ENCODE results near the gene KIAA0513. TPM values are rescaled to one million over a fixed set of nuclear protein-coding genes. Genes with fewer than 3 reads are reported as not detected.

The KIAA0513 gene, protein sequence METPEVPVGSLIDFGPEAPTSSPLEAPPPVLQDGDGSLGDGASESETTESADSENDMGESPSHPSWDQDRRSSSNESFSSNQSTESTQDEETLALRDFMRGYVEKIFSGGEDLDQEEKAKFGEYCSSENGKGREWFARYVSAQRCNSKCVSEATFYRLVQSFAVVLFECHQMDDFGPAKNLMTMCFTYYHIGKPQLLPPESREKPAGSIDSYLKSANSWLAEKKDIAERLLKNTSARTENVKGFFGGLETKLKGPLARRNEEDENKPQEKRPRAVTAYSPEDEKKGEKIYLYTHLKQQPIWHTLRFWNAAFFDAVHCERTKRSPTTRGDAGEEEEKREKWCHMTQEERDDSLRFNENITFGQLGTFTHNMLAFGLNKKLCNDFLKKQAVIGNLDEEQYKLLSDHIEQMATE
- 18.4 TPM for total RNA-seq

- Histone ChIP-seq H3K4me1 (ENCODE audit: insufficient read depth, low read length) (peaks cover 67% of the 10 kb centered on the region), H3K4me3 (ENCODE audit: low read length) (peak within 1 kb of the TSS; percentile 84), H3K27me3 (ENCODE audit: insufficient read depth, low read length) (no peaks in the 10 kb centered on the region), H3K9me3 (ENCODE audit: low read depth, low read length) (no peaks in the 10 kb centered on the region)
These were observed at the start of gene KIAA0513 for GRCh38 chr16:85027349-85027957. Gene KIAA0513 (plus strand): TSS chr16:85027795. CDS start chr16:85067072, 39,277 bp downstream.

- Histone ChIP-seq H3K4me1 (ENCODE audit: insufficient read depth, low read length) (peaks cover 44% of the 10 kb centered on the region), H3K4me3 (ENCODE audit: low read length) (no peak overlapping the region), H3K9me3 (ENCODE audit: low read depth, low read length) (no peaks in the 10 kb centered on the region), H3K27me3 (ENCODE audit: insufficient read depth, low read length) (no peaks in the 10 kb centered on the region)
These were observed 48.1 kb upstream of the KIAA0513 start for GRCh38 chr16:84979516-84979915.

DNA sequence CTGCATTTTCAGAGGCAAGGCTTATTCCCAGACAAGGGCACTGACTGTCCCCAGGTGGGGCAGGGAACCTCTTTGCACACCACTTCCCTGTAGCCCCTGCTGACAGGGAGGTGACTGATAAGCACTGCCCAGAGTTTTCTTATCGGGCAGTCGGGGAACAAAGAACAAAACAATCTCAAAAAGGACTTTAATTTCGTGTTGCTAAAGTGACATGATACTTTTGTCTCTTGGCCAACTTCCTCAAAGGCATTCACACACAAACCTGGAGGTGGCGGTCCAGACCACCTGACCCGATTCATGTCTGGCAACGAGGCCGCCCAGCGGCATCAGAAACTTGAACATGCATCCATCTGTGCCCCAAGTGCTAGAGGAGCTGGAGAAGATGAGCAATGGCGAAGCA, 45.2 kb upstream of the KIAA0513 start:
- no peaks in the 10 kb centered on the region for H3K9me3 ChIP-seq (ENCODE audit: low read depth, low read length)

DNA sequence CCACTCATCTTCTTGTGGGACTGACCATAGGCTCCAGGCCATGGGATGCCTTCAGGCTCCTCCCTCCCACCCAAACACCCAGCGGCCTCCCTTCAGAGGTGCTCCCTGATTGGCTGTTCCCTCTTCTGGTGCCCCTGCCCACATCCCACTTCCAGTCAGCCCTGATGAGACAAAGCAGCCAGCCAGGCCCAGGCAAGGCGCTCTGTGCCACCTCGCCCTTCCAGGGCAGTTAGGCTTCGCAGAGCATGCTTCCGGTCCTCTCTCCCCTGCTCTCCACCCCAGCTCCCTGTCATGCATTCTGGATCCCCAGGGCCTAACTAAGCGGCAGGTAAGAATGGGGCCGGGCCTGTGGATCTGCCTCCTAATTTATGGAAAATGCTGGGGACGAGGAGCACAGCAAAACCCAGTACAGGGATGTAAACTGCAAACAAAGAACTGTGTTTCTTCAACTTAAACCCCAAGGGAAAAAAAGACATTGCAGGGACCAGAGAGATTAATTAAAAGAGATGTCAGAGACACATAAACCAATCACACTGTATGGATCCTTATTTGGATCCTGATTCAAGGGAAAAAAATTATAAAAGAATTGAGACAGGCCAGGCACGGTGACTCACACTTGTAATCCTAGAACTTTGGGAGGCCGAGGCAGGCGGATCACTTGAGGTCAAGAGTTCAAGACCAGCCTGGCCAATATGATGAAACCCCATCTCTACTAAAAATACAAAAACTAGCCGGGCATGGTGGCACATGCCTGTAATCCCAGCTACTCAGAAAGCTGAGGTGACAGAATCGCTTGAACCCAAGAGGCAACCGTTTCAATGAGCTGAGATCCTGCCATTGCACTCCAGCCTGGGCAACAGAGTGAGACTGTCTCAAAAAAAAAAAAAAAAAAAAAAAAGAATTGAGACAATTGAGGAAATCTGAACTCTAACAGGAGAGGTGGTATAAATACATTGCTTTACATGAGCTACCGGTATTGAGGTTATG, 42.2 kb upstream of the KIAA0513 start:
- no peak overlapping the region for H3K4me3 ChIP-seq (ENCODE audit: low read length)
- peaks cover 56% of the 10 kb centered on the region for H3K4me1 ChIP-seq (ENCODE audit: insufficient read depth, low read length)
- H3K9me3 ChIP-seq (ENCODE audit: low read depth, low read length), result no peaks in the 10 kb centered on the region
- no peaks in the 10 kb centered on the region for H3K27me3 ChIP-seq (ENCODE audit: insufficient read depth, low read length)

More for the DNA sequence above, 45.2 kb upstream of the KIAA0513 start:
- Histone ChIP-seq H3K4me1 (ENCODE audit: insufficient read depth, low read length) (peaks cover 64% of the 10 kb centered on the region), H3K27me3 (ENCODE audit: insufficient read depth, low read length) (no peaks in the 10 kb centered on the region), H3K4me3 (ENCODE audit: low read length) (no peak overlapping the region)

DNA sequence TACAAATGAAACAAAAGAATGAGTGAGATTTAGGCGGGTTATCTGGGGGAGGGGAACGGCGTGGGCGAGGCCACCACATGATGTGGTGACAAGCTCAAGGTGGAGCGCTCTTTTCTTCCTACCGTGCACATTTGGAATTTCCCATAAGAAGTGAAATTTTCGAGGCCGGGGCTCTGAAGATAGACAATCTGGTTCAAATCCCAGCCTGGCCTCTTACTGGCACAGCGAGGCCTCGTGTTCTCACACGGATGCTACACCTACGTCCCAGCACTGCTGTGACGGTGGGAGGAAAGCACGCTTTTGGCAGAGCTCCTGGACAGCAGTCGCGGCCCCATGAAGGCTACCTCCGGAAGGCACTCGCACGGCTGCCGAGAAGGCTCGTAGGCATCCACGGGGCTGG, 41.5 kb upstream of the KIAA0513 start:
- H3K4me3 ChIP-seq (ENCODE audit: low read length), result no peak overlapping the region
- H3K9me3 ChIP-seq (ENCODE audit: low read depth, low read length), result no peaks in the 10 kb centered on the region
- H3K4me1 ChIP-seq (ENCODE audit: insufficient read depth, low read length), result peaks cover 56% of the 10 kb centered on the region
- no peaks in the 10 kb centered on the region for H3K27me3 ChIP-seq (ENCODE audit: insufficient read depth, low read length)

DNA sequence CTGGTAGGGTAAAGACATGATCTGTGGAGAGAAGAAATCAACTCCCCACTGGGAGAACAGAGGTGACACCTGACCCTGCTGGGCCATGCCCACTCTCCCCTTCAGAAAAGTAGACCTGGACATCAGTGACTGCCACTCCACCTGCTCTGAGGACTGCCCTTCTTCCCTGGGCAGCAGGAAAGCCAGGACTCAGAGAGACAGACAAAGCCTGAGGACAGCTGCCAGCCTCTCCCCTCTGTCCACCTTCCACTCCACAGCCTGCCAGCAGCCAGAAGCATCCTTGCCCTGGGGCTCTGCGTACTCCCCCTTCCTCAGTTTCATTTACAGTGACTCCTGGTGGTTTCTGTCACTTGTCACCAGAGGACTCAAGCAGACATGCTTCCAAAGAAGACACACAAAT, 40.7 kb upstream of the KIAA0513 start:
- Histone ChIP-seq H3K27me3 (ENCODE audit: insufficient read depth, low read length) (no peaks in the 10 kb centered on the region), H3K4me3 (ENCODE audit: low read length) (no peak overlapping the region), H3K9me3 (ENCODE audit: low read depth, low read length) (no peaks in the 10 kb centered on the region), H3K4me1 (ENCODE audit: insufficient read depth, low read length) (peaks cover 60% of the 10 kb centered on the region)

- H3K4me3 ChIP-seq (ENCODE audit: low read length), result no peak overlapping the region
- H3K4me1 ChIP-seq (ENCODE audit: insufficient read depth, low read length), result peaks cover 52% of the 10 kb centered on the region
These were observed 39.1 kb upstream of the KIAA0513 start for GRCh38 chr16:84988328-84989080.

DNA sequence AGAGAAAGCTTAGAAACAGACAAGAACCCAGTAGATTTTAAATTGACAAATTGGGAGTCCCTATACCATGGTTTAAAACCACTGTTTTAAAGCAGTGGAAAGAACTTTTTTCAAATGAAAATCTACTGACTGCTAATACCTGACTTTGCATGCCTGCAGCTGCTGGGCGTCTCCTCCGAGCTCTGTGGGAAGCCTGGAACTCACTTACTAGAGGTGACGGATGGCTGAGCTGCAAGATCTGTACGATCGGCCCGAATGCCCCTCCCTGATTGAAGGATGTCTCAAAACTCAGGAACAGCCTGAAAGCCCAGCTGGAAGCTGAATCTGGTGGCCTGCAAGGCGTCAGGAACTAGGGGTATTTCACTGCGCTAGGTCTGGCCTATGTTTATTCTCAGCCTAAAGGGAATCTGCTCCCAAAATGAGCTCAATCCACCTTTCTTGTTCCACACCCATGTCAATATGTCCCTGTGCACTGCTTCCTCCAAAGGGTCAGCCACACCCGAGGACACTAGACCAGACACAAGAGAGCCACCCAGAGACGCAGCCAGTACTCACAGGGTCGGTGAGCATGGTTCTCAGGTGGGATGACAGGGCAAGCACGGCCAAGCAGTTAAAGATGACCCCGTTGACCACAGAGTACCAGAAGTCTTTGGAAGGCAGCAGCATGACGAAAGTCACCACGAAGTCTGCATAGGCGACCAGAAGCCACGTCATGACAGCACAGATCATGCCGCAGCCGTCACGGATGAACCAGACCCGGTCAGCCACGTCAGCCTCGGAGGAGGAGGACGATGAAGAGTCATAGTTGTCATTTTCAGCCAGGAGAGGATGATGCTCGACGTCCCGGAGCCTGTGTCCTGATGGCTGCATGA, 37.6 kb upstream of the KIAA0513 start:
- H3K4me3 ChIP-seq (ENCODE audit: low read length), result no peak overlapping the region
- no peaks in the 10 kb centered on the region for H3K27me3 ChIP-seq (ENCODE audit: insufficient read depth, low read length)
- H3K4me1 ChIP-seq (ENCODE audit: insufficient read depth, low read length), result peaks cover 51% of the 10 kb centered on the region
- no peaks in the 10 kb centered on the region for H3K9me3 ChIP-seq (ENCODE audit: low read depth, low read length)

More at GRCh38 chr16:84988328-84989080, 39.1 kb upstream of the KIAA0513 start:
- Histone ChIP-seq H3K9me3 (ENCODE audit: low read depth, low read length) (no peaks in the 10 kb centered on the region), H3K27me3 (ENCODE audit: insufficient read depth, low read length) (no peaks in the 10 kb centered on the region)

GRCh38 chr16:84990782-84991181, 36.8 kb upstream of the KIAA0513 start:
- Histone ChIP-seq H3K4me1 (ENCODE audit: insufficient read depth, low read length) (peaks cover 51% of the 10 kb centered on the region), H3K4me3 (ENCODE audit: low read length) (no peak overlapping the region), H3K9me3 (ENCODE audit: low read depth, low read length) (no peaks in the 10 kb centered on the region), H3K27me3 (ENCODE audit: insufficient read depth, low read length) (no peaks in the 10 kb centered on the region)

- Histone ChIP-seq H3K9me3 (ENCODE audit: low read depth, low read length) (no peaks in the 10 kb centered on the region), H3K27me3 (ENCODE audit: insufficient read depth, low read length) (no peaks in the 10 kb centered on the region), H3K4me3 (ENCODE audit: low read length) (no peak overlapping the region), H3K4me1 (ENCODE audit: insufficient read depth, low read length) (peaks cover 52% of the 10 kb centered on the region)
These were observed 34.9 kb upstream of the KIAA0513 start for GRCh38 chr16:84992717-84993075.

GRCh38 chr16:84993926-84994325, 33.7 kb upstream of the KIAA0513 start:
- Histone ChIP-seq H3K27me3 (ENCODE audit: insufficient read depth, low read length) (no peaks in the 10 kb centered on the region), H3K4me1 (ENCODE audit: insufficient read depth, low read length) (peaks cover 55% of the 10 kb centered on the region), H3K4me3 (ENCODE audit: low read length) (no peak overlapping the region), H3K9me3 (ENCODE audit: low read depth, low read length) (no peaks in the 10 kb centered on the region)

DNA sequence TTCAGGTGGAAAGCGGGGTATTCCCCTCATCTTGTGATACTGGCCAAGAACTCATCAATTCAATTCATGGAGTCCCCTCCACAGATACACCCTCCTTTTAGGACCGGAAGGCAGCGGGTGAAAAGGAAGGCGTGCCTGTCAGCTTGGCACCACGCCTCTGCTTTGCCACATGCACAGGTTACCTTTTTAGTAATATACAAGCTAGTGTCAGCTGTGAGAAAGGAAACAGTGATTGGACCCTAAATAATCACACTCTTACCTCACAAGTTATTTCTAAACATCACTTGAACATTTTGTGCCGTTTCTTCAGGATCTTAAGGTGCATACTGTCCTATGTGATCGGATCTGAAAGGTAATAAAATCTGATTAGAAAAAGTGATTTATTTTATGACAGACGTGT, 31.9 kb upstream of the KIAA0513 start:
- no peak overlapping the region for H3K4me3 ChIP-seq (ENCODE audit: low read length)
- H3K27me3 ChIP-seq (ENCODE audit: insufficient read depth, low read length), result no peaks in the 10 kb centered on the region
- H3K4me1 ChIP-seq (ENCODE audit: insufficient read depth, low read length), result peaks cover 57% of the 10 kb centered on the region
- H3K9me3 ChIP-seq (ENCODE audit: low read depth, low read length), result no peaks in the 10 kb centered on the region

DNA sequence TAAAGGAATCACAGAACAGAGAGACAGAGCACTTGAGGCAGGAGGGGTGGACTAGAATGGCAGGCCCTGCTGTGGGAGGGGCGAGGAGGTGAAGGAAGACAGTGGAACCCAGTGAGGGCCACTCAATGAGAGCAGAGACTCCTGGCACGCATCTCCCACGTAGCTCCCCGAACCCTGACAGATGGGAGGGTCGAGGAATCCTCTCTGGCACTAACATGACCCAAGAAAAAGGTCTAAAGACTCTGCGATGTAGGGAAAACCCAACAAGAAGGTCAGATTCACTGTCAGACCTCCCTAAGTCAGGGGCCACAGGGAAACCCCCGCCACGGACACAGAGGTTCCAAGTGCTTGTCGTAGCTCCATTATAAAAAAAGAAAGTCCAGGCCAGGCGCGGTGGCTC, 31.2 kb upstream of the KIAA0513 start:
- Histone ChIP-seq H3K9me3 (ENCODE audit: low read depth, low read length) (no peaks in the 10 kb centered on the region), H3K27me3 (ENCODE audit: insufficient read depth, low read length) (no peaks in the 10 kb centered on the region), H3K4me3 (ENCODE audit: low read length) (no peak overlapping the region), H3K4me1 (ENCODE audit: insufficient read depth, low read length) (peaks cover 64% of the 10 kb centered on the region)

- Histone ChIP-seq H3K9me3 (ENCODE audit: low read depth, low read length) (no peaks in the 10 kb centered on the region), H3K27me3 (ENCODE audit: insufficient read depth, low read length) (no peaks in the 10 kb centered on the region), H3K4me3 (ENCODE audit: low read length) (no peak overlapping the region), H3K4me1 (ENCODE audit: insufficient read depth, low read length) (peaks cover 73% of the 10 kb centered on the region)
These were observed 28.4 kb upstream of the KIAA0513 start for GRCh38 chr16:84999200-84999599.
